VCaP (cell line): Measurements from ENCODE around the gene MASP1.

Source experiments
- H3K27ac ChIP-seq: fragments of 450-650 bp; 2 replicates; pipeline ENCODE4 v1.5.1; 2017
- CTCF ChIP-seq: fragments of 450-650 bp; conservative IDR thresholded peaks from 2 replicates; pipeline ENCODE4 v1.5.1; 2017; ENCODE audit warnings: mild to moderate bottlenecking, moderate library complexity

The MASP1 gene

GRCh38 chr3:187257471-187257870, 34.1 kb downstream of the MASP1 start:
- H3K27ac ChIP-seq, result no peak overlapping the region
- TF ChIP-seq CTCF, result no peak

GRCh38 chr3:187256051-187256616, 35.4 kb downstream of the MASP1 start:
- no peak overlapping the region for H3K27ac ChIP-seq
- no peak for TF ChIP-seq CTCF

GRCh38 chr3:187255314-187255713, 36.2 kb downstream of the MASP1 start:
- no peak overlapping the region for H3K27ac ChIP-seq
- no peak for TF ChIP-seq CTCF

GRCh38 chr3:187252311-187252710, 39.2 kb downstream of the MASP1 start:
- H3K27ac ChIP-seq, result no peak overlapping the region
- TF ChIP-seq CTCF, result no peak

GRCh38 chr3:187251599-187251998, 39.9 kb downstream of the MASP1 start:
- H3K27ac ChIP-seq, result no peak overlapping the region
- TF ChIP-seq CTCF, result no peak

- no peak overlapping the region for H3K27ac ChIP-seq
- no peak for TF ChIP-seq CTCF
Observed at GRCh38 chr3:187247398-187247797, 44.1 kb downstream of the MASP1 start.

GRCh38 chr3:187243933-187244524, 47.5 kb downstream of the MASP1 start:
- TF ChIP-seq CTCF, result no peak
- H3K27ac ChIP-seq, result no peak overlapping the region
